ENCODE results near the gene TBCE.

DNA sequence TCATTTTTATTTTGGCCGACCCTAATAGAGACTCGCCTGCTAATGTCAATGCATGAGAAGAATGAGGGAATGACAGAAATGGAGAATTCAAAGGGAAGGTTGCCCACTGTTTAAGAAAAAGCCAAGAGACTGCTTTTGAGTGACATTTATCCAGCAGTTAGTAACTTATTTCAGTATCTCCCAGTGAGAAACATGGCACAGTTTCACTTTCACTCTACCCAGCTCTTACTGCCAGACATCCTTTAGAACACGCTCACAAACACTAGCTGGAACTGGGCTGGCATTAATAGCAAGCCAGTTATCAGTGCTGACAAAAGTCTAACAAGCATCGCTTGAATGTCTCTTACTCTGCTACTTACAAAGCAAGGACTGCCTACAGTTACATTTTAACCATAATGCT is 30.3 kb upstream of the TBCE start:
- TF ChIP-seq, protein P1, sequence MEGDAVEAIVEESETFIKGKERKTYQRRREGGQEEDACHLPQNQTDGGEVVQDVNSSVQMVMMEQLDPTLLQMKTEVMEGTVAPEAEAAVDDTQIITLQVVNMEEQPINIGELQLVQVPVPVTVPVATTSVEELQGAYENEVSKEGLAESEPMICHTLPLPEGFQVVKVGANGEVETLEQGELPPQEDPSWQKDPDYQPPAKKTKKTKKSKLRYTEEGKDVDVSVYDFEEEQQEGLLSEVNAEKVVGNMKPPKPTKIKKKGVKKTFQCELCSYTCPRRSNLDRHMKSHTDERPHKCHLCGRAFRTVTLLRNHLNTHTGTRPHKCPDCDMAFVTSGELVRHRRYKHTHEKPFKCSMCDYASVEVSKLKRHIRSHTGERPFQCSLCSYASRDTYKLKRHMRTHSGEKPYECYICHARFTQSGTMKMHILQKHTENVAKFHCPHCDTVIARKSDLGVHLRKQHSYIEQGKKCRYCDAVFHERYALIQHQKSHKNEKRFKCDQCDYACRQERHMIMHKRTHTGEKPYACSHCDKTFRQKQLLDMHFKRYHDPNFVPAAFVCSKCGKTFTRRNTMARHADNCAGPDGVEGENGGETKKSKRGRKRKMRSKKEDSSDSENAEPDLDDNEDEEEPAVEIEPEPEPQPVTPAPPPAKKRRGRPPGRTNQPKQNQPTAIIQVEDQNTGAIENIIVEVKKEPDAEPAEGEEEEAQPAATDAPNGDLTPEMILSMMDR (conservative IDR thresholded peaks at IDR 0.05; ENCODE audit: low read depth, low read length): no peak
- TF ChIP-seq EZH2 (IDR thresholded peaks at IDR 0.05; ENCODE audit: low read length, unreplicated experiment): no peak
- TF ChIP-seq EZH2phosphoT487 (IDR thresholded peaks at IDR 0.05; ENCODE audit: borderline replicate concordance, low read length): no peak

Data from PC-3 (cell line).